Measurements from ENCODE around the gene KMT2C.

DNA sequence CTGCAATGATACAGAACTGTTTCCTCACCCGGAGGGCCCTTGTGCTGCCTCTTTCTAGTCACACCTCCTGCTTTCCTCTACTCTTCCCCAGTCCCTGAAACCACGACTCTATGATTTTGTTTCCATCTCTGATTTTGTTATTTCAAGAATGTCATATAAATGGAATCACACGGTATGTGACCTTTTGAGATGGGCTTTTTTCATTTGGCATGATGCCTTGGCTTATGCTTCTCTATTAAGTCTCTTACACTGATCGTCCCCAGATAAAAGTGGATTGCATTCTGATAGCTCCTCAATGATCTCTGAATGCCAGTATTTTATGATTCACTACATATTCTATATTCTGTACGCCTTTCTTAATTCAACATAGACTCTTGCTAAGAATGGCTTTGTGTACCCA lies 332.1 kb downstream of the KMT2C start:
- TF ChIP-seq CTCF (IDR thresholded peaks at IDR 0.05; ENCODE audit: insufficient read depth, low read length, poor library complexity, severe bottlenecking) (no peak), EZH2phosphoT487 (conservative IDR thresholded peaks at IDR 0.05; ENCODE audit: low read length) (no peak)
